Pancreas (tissue), 10 donors: ENCODE measurements around the gene PTGER3. TPM values are rescaled to one million over a fixed set of nuclear protein-coding genes. Genes with fewer than 3 reads are reported as not detected.
A peak's percentile ranks its signal among the peaks of the same experiment; 100 is the strongest.

ENCODE experiments used
- ATAC-seq, 4 donors: fragments of 200-7000 bp; cut with Tn5 transposase; one replicate each; pipeline versions ENCODE4 v1.8.0 to v1.9.1; 2020; ENCODE audit warnings: mild to moderate bottlenecking in 4 of 4, moderate library complexity in 4 of 4
- DNase-seq, 6 donors: peaks; one replicate each; pipeline ENCODE4 v3.0.0-alpha.2; 2020
- FAIRE-seq: peaks from 2 replicates; lab custom pipeline; 2012; peaks lifted over from hg19 to GRCh38; lab: Jason Lieb, UNC
- H3K27ac ChIP-seq, 4 donors: fragments of 200-600 bp; sonication (generic); 1 replicate in 3 of 4; 2 replicates in 1 of 4; pipeline versions ENCODE4 v1.5.0 to v1.8.0; 2020
- H3K27me3 ChIP-seq, 4 donors: fragments of 200-600 bp; one replicate each; pipeline ENCODE4 v1.8.0; 2021
- H3K36me3 ChIP-seq, 3 donors: fragments of 200-600 bp; sonication (generic) in 1 of 3; one replicate each; pipeline versions ENCODE4 v1.5.0 to v1.8.0; 2020 to 2021
- H3K4me1 ChIP-seq, 3 donors: fragments of 200-600 bp; one replicate each; pipeline ENCODE4 v1.8.0; 2021
- H3K4me3 ChIP-seq, 4 donors: fragments of 200-600 bp; sonication (generic) in 2 of 4; one replicate each; pipeline versions ENCODE4 v1.5.0 to v1.8.0; 2020 to 2021
- H3K9me3 ChIP-seq, 4 donors: fragments of 200-600 bp; one replicate each; pipeline ENCODE4 v1.8.0; 2021
- CTCF ChIP-seq, 4 donors: fragments of 200-600 bp; sonication (generic) in 3 of 4; IDR thresholded peaks; one replicate each; pipeline versions ENCODE4 v1.5.0 to v1.8.0; 2021; ENCODE audit warnings: antibody characterized with exemption in 4 of 4
- WGBS, 2 donors: extraction: QIAGEN DNeasy Blood & Tissue Kit; methylation state at CpG; one replicate each; pipeline ENCODE4 v1.1.7; 2013; 5-methylcytosine and 5-hydroxymethylcytosine counted together
- intact Hi-C, 3 donors: fragments of 100-400 bp; cut with DNase I; formaldehyde crosslinking; loops; one replicate each; pipeline versions ENCODE4 v1.11.1 to v1.14.2; 2022
- polyA plus RNA-seq, 2 donors: library from polyadenylated mRNA; stranded (reverse); fragments of 200-250 nt; gene quantifications; one replicate each; pipeline ENCODE4 v1.2.3, GENCODE V29; 2013
- total RNA-seq, 6 donors: library from RNA; stranded (reverse); fragmentation: NEBNext Ultra II Directional in 4 of 6; extraction: Animal tissue kit (Norgen Biotek cat#: 25700) in 4 of 6; gene quantifications; one replicate each; pipeline versions ENCODE4 v1.2.1 to v1.2.4, GENCODE V29; 2021 to 2023
- donor health status: healthy with polysubstance abuse.
- donor health status: DM: no; HTN: no; CAD: no; lungs with moderate emphysema.
- donor health status: DM: no; HTN: no; CAD: no.
- donor health status: control.
- donor health status: control.
- donor health status: Bipolar disorder and iron deficiency.
- donor health status: DM: yes; HTN: yes; CAD: no.
- donor health status: DM: no; HTN: no; CAD: no.
- donor health status: DM: no; HTN: no; CAD: no.
- donor health status: DM: yes; HTN: yes; CAD: no.

The PTGER3 gene
- total and polyA plus RNA-seq, 8 donors = 3.2 to 7.7 (median 6.0) TPM

GRCh38 chr1:71081697-71082080 lies 34.1 kb upstream of the PTGER3 start:
- ATAC-seq = peak in 1 of 4 donors; percentile 4
- no peak for TF ChIP-seq CTCF (IDR thresholded peaks at IDR 0.05)
- Histone ChIP-seq H3K4me3 (peak overlapping the region in 3 of 4 donors; percentile 58 to 73 (median 70)), H3K27me3 (no peaks in the 10 kb centered on the region), H3K36me3 (peaks cover 0 to 7% (median 5%) of the 10 kb centered on the region in 3 donors), H3K27ac (peak overlapping the region in 1 of 4 donors; percentile 96), H3K9me3 (no peaks in the 10 kb centered on the region), H3K4me1 (peaks cover 0 to 28% (median 20%) of the 10 kb centered on the region in 3 donors)
- DNase-seq = peak in 5 of 6 donors; percentile 15 to 56 (median 22)
- WGBS, 2 donors = 43 to 46% methylated on average over 7 of the region's 7 CpGs
- intact Hi-C loops = no loop called here
- no peak for FAIRE-seq

GRCh38 chr1:71080739-71081696 lies 33.4 kb upstream of the PTGER3 start, which contains the start of gene ZRANB2:
Gene ZRANB2 (minus strand): TSS chr1:71081035. CDS start chr1:71080995, 40 bp downstream.
- Histone ChIP-seq H3K27ac (peak within 1 kb of the TSS; percentile 85 to 96 (median 93)), H3K36me3 (peaks cover 2 to 12% (median 9%) of the 10 kb centered on the region in 3 donors), H3K4me1 (peaks cover 0 to 28% (median 20%) of the 10 kb centered on the region in 3 donors), H3K27me3 (no peaks in the 10 kb centered on the region), H3K4me3 (peak within 1 kb of the TSS; percentile 58 to 92 (median 72)), H3K9me3 (no peaks in the 10 kb centered on the region)
- ATAC-seq (peak; percentile 97 to 99 (median 98)), DNase-seq (peak; percentile 83 to 95 (median 89)), FAIRE-seq (peak; percentile 98)
- WGBS, 2 donors = 0% methylated on average over 33 of the region's 33 CpGs
- intact Hi-C loops = no loop called here
- peak; percentile 38 to 62 (median 43) for TF ChIP-seq CTCF (IDR thresholded peaks at IDR 0.05)

- peaks cover 0 to 28% (median 20%) of the 10 kb centered on the region in 3 donors for H3K4me1 ChIP-seq
- WGBS, 2 donors = 1% methylated on average over 17 of the region's 17 CpGs
- DNase-seq = peak in 2 of 6 donors; percentile 12 to 35
- peak overlapping the region; percentile 85 to 96 (median 93) for H3K27ac ChIP-seq
- peak; percentile 61 to 67 (median 66) for ATAC-seq
- intact Hi-C loops = no loop called here
- H3K27me3 ChIP-seq = no peaks in the 10 kb centered on the region
- peak overlapping the region; percentile 58 to 92 (median 72) for H3K4me3 ChIP-seq
- FAIRE-seq = no peak
- TF ChIP-seq CTCF (IDR thresholded peaks at IDR 0.05) = no peak
- H3K9me3 ChIP-seq = no peaks in the 10 kb centered on the region
- H3K36me3 ChIP-seq = peaks cover 3 to 16% (median 13%) of the 10 kb centered on the region in 3 donors
These were observed 32.7 kb upstream of the PTGER3 start for GRCh38 chr1:71080230-71080738.

- H3K9me3 ChIP-seq = no peaks in the 10 kb centered on the region
- H3K4me3 ChIP-seq = no peak overlapping the region
- 88 to 91% methylated on average over 1 of the region's 1 CpG for WGBS, 2 donors
- ATAC-seq (no peak), DNase-seq (no peak), FAIRE-seq (no peak)
- H3K4me1 ChIP-seq = peaks cover 0 to 14% (median 11%) of the 10 kb centered on the region in 3 donors
- no peaks in the 10 kb centered on the region for H3K27me3 ChIP-seq
- no peak overlapping the region for H3K27ac ChIP-seq
- H3K36me3 ChIP-seq = peaks cover 3 to 59% (median 38%) of the 10 kb centered on the region in 3 donors
- intact Hi-C loops = no loop called here
- no peak for TF ChIP-seq CTCF (IDR thresholded peaks at IDR 0.05)
These were observed 27.1 kb upstream of the PTGER3 start for GRCh38 chr1:71074681-71075080.
